SU-DHL-6 (cell line): ENCODE measurements around the gene ZNF532.

Experiments
- CTCF ChIP-seq: fragments of 200-600 bp; sonication (generic); IDR thresholded peaks from one replicate; pipeline ENCODE4 v1.5.1; 2017; ENCODE audit warnings: antibody characterized with exemption, mild to moderate bottlenecking, low read length, moderate library complexity; ENCODE audit not compliant: insufficient read depth, poor library complexity, severe bottlenecking
- EZH2phosphoT487 ChIP-seq: fragments of 200-600 bp; sonication (generic), shearing (Covaris generic); conservative IDR thresholded peaks from 2 replicates; pipeline ENCODE4 v1.6.1; 2018; ENCODE audit warnings: mild to moderate bottlenecking, antibody characterized with exemption, low read length, moderate library complexity, mixed read lengths

DNA sequence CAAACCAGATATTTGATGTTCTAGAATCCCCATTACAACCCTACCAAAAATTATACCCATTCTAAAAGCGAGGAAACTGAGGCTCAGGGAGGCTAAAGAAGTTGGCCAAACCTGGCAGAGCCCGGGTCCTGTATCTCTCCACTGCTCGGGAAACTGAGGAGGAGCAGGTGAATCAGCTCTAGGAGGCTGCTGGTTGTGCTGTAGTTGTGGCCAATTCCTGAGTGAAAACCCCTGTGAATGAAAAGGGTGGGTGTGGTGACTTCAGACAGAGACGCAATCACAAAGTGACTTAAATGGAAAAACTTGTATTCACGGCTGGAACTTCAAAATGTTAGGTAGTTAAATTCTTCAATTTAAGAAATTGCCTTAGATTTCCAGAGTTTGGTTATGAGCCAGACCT is 169.3 kb downstream of the ZNF532 start:
- TF ChIP-seq CTCF (no peak), EZH2phosphoT487 (no peak)
